ENCODE data around the gene ELOB.

ELOB gene

GRCh38 chr16:2819179-2819938 lies 42.3 kb upstream of the ELOB start:
- Histone ChIP-seq H3K36me3 (ENCODE audit: control insufficient read depth in 2 of 2, insufficient read depth in 1 of 2, low read length in 2 of 2) (no peaks in the 10 kb centered on the region), H3K9me3 (ENCODE audit: control insufficient read depth, insufficient read depth, low read depth, low read length) (no peaks in the 10 kb centered on the region), H3K4me3 (ENCODE audit: low read depth, low read length) (no peak overlapping the region), H3K4me1 (ENCODE audit: control insufficient read depth, insufficient read depth, low read length) (no peaks in the 10 kb centered on the region), H3K27ac (ENCODE audit: extremely low read depth, low read depth, low read length) (no peak overlapping the region)
- POLR2A ChIA-PET = no interaction called here
- CTCF ChIA-PET = interaction anchor here (0.6 kb wide), 1 partner anchor 107 kb away, joined by 3 read pairs; no protein-coding TSS in a partner anchor
- peak; percentile 85 for TF ChIP-seq EGR2 (tag by site-specific recombination; IDR thresholded peaks at IDR 0.05; ENCODE audit: low read depth)
- TF ChIP-seq ZFP37 (tag by site-specific recombination; IDR thresholded peaks at IDR 0.05) = no peak
- no peak for TF ChIP-seq ZNF184 (tag by site-specific recombination; IDR thresholded peaks at IDR 0.05)
- peak; percentile 75 for TF ChIP-seq ZFHX2 (tag by site-specific recombination; conservative IDR thresholded peaks at IDR 0.05)

GRCh38 chr16:2818272-2818876 lies 41.3 kb upstream of the ELOB start:
- Histone ChIP-seq H3K27ac (ENCODE audit: extremely low read depth, low read depth, low read length) (no peak overlapping the region), H3K36me3 (ENCODE audit: control insufficient read depth in 2 of 2, insufficient read depth in 1 of 2, low read length in 2 of 2) (no peaks in the 10 kb centered on the region), H3K9me3 (ENCODE audit: control insufficient read depth, insufficient read depth, low read depth, low read length) (no peaks in the 10 kb centered on the region), H3K4me1 (ENCODE audit: control insufficient read depth, insufficient read depth, low read length) (no peaks in the 10 kb centered on the region), H3K4me3 (ENCODE audit: low read depth, low read length) (no peak overlapping the region)
- ChIA-PET CTCF (interaction anchor here (0.6 kb wide), 1 partner anchor 522 kb away, joined by 4 read pairs; no protein-coding TSS in a partner anchor), POLR2A (no interaction called here)
- TF ChIP-seq ZNF654 (tag by site-specific recombination; IDR thresholded peaks at IDR 0.05; ENCODE audit: low read depth) = no peak
- TF ChIP-seq SP3 (tag by site-specific recombination; IDR thresholded peaks at IDR 0.05) = no peak
- no peak for TF ChIP-seq FEZF1 (tag by site-specific recombination; IDR thresholded peaks at IDR 0.05)
- no peak for TF ChIP-seq MYNN (tag by site-specific recombination; IDR thresholded peaks at IDR 0.05; ENCODE audit: borderline replicate concordance)
- TF ChIP-seq ZNF16 (tag by site-specific recombination; IDR thresholded peaks at IDR 0.05; ENCODE audit: low read depth) = no peak
- no peak for TF ChIP-seq WT1 (tag by site-specific recombination; IDR thresholded peaks at IDR 0.05)
- TF ChIP-seq HIC1 (tag by site-specific recombination; IDR thresholded peaks at IDR 0.05) = no peak

GRCh38 chr16:2817340-2818271 lies 40.5 kb upstream of the ELOB start:
- H3K27ac ChIP-seq (ENCODE audit: extremely low read depth, low read depth, low read length) = no peak overlapping the region
- no peak overlapping the region for H3K4me3 ChIP-seq (ENCODE audit: low read depth, low read length)
- CTCF ChIA-PET = no interaction called here
- no peaks in the 10 kb centered on the region for H3K36me3 ChIP-seq (ENCODE audit: control insufficient read depth in 2 of 2, insufficient read depth in 1 of 2, low read length in 2 of 2)
- no peaks in the 10 kb centered on the region for H3K4me1 ChIP-seq (ENCODE audit: control insufficient read depth, insufficient read depth, low read length)
- TF ChIP-seq ZNF280C (tag by site-specific recombination; IDR thresholded peaks at IDR 0.05) = no peak
- TF ChIP-seq EGR2 (tag by site-specific recombination; IDR thresholded peaks at IDR 0.05; ENCODE audit: low read depth) = 0 out of 2 replicates have a peak, but pooled peaks have one; percentile 8
- TF ChIP-seq BCL6B (tag by site-specific recombination; IDR thresholded peaks at IDR 0.05) = no peak
- POLR2A ChIA-PET = no interaction called here
- H3K9me3 ChIP-seq (ENCODE audit: control insufficient read depth, insufficient read depth, low read depth, low read length) = no peaks in the 10 kb centered on the region
